ENCODE results near the gene PHYKPL. TPM values are rescaled to one million over a fixed set of nuclear protein-coding genes. Genes with fewer than 3 reads are reported as not detected.

Gene PHYKPL
- total and polyA plus RNA-seq, 2 donors (not counting 3 experiments of a cell fraction or from before 2014, with no cell fraction given) = 71.7 to 81.7 TPM

GRCh38 chr5:178266581-178266980 lies 34.0 kb upstream of the PHYKPL start:
- intact Hi-C loops (cut with micrococcal nuclease) = no loop called here
- no peak for FAIRE-seq

More at GRCh38 chr5:178266581-178266980, 34.0 kb upstream of the PHYKPL start:
- no peak overlapping the region for H3K4me2 ChIP-seq (ENCODE audit: insufficient read depth, low read length)
- ChIA-PET POLR2A (no interaction called here), CTCF (no interaction called here)
- dilution Hi-C loops (cut with MboI; ENCODE audit: extremely low pct_ligation_motif_present, low sequenced_read_pairs) = no loop called here
- TF ChIP-seq EZH2 (IDR thresholded peaks at IDR 0.05; ENCODE audit: borderline replicate concordance, low read depth, low read length, severe bottlenecking) = no peak
- TF ChIP-seq GATA2 (IDR thresholded peaks at IDR 0.05; ENCODE audit: insufficient read depth, insufficient read length, low read depth, low read length) = no peak
- no peak for TF ChIP-seq CTCF (IDR thresholded peaks at IDR 0.05; ENCODE audit: extremely low read depth in 1 of 2, insufficient read depth in 1 of 2, low read depth in 1 of 2, low read length in 2 of 2)
- no peak for TF ChIP-seq MAX (IDR thresholded peaks at IDR 0.05; ENCODE audit: insufficient read depth, insufficient read length)
- BruUV-seq (replicated peaks) = no TSS peak
- no peaks in the 10 kb centered on the region for H3K9me3 ChIP-seq (replicated peaks; ENCODE audit: control insufficient read depth, insufficient read depth, low read length)
- no peaks in the 10 kb centered on the region for H3K27me3 ChIP-seq (ENCODE audit: control insufficient read depth in 2 of 2, insufficient read depth in 2 of 2, low read length in 2 of 2)
- H3K36me3 ChIP-seq (ENCODE audit: control insufficient read depth in 2 of 2, extremely low read depth in 1 of 2, insufficient read depth in 2 of 2, low read length in 2 of 2) = no peaks in the 10 kb centered on the region
- H3K79me2 ChIP-seq (ENCODE audit: control insufficient read depth, insufficient read depth, low read length) = no peaks in the 10 kb centered on the region
- H3K9me1 ChIP-seq (replicated peaks; ENCODE audit: control insufficient read depth, extremely low read depth, insufficient read depth, low read length) = no peaks in the 10 kb centered on the region
- H3K4me1 ChIP-seq (ENCODE audit: control insufficient read depth, extremely low read depth, insufficient read depth, low read length) = no peaks in the 10 kb centered on the region
- H3K27ac ChIP-seq (ENCODE audit: insufficient read depth, low read depth, low read length) = no peak overlapping the region
- H2AFZ ChIP-seq (ENCODE audit: low read depth, low read length) = no peak overlapping the region
- no peak for DNase-seq (ENCODE audit: low read depth, low spot score)
- no peak overlapping the region for H3K9ac ChIP-seq (replicated peaks; ENCODE audit: extremely low read depth, insufficient read depth, low read length)
- H4K20me1 ChIP-seq (replicated peaks; ENCODE audit: control insufficient read depth, extremely low read depth, insufficient read depth, low read length) = no peaks in the 10 kb centered on the region
- H3K4me3 ChIP-seq (replicated peaks in 1 of 3; ENCODE audit: insufficient read depth in 1 of 3, low read depth in 1 of 3, low read length in 3 of 3) = no peak overlapping the region
